ENCODE measurements around the gene ZNF639. TPM values are rescaled to one million over a fixed set of nuclear protein-coding genes. Genes with fewer than 3 reads are reported as not detected.

ZNF639 gene
- total and polyA plus RNA-seq, 2 experiments from 2014 or later, result 33.6 to 62.8 TPM

GRCh38 chr3:179292450-179292849 lies 30.4 kb upstream of the ZNF639 start (continued):
- TF ChIP-seq ZNF462 (CRISPR knock-in tag; IDR thresholded peaks at IDR 0.05) (no peak), EZH2phosphoT487 (IDR thresholded peaks at IDR 0.05; ENCODE audit: unreplicated experiment) (no peak), EZH2 (IDR thresholded peaks at IDR 0.05; ENCODE audit: low read depth, unreplicated experiment) (no peak), CREB1 (CRISPR knock-in tag; IDR thresholded peaks at IDR 0.05; ENCODE audit: low read depth) (no peak), NANOG (IDR thresholded peaks at IDR 0.05; ENCODE audit: borderline replicate concordance) (no peak), ZNF114 (CRISPR knock-in tag; IDR thresholded peaks at IDR 0.05) (no peak), REST (IDR thresholded peaks at IDR 0.05; ENCODE audit: unreplicated experiment) (no peak)

Measured in GM23338 (cell line).